Stomach (tissue), 4 donors: Measurements from ENCODE around the gene MYOG.

Experiments used
- CTCF ChIP-seq, 7 experiments: fragments of 450-650 bp in 4 of 7; fragments of 200-600 bp in 3 of 7; sonication (generic) in 3 of 7; IDR thresholded peaks; one replicate each; pipeline ENCODE4 v1.5.1; 2016 to 2019; ENCODE audit warnings: antibody characterized with exemption in 7 of 7, control low read depth in 2 of 7, mild to moderate bottlenecking in 1 of 7
- POLR2A ChIP-seq, 4 donors: fragments of 450-650 bp; IDR thresholded peaks; one replicate each; pipeline ENCODE4 v1.6.1; 2016; ENCODE audit warnings: antibody characterized with exemption in 4 of 4, control low read depth in 2 of 4, mild to moderate bottlenecking in 1 of 4, moderate library complexity in 1 of 4
- POLR2AphosphoS5 ChIP-seq, 3 donors: sonication (generic); formaldehyde crosslinking; IDR thresholded peaks; one replicate each; pipeline ENCODE4 v1.6.1; 2016; ENCODE audit warnings: antibody characterized with exemption in 3 of 3

- TF ChIP-seq CTCF (IDR thresholded peaks at IDR 0.05) (no peak), POLR2AphosphoS5 (IDR thresholded peaks at IDR 0.05) (no peak), POLR2A (IDR thresholded peaks at IDR 0.05) (no peak)
These were observed 26.3 kb downstream of the MYOG start for GRCh38 chr1:203059485-203059884.
